ENCODE data around the gene AHCYL2. TPM values are rescaled to one million over a fixed set of nuclear protein-coding genes. Genes with fewer than 3 reads are reported as not detected.

The AHCYL2 gene
- total RNA-seq, 6 experiments from 2014 or later, result 6.8 to 12.4 (median 8.8) TPM

- H3K27me3 Mint-ChIP-seq (ENCODE audit: insufficient read depth), result no peaks in the 10 kb centered on the region
- H3K4me1 Mint-ChIP-seq (ENCODE audit: low read depth), result no peaks in the 10 kb centered on the region
- DNase-seq, result no peak
- H3K36me3 Mint-ChIP-seq (ENCODE audit: low read depth), result peaks cover 19% of the 10 kb centered on the region
- no peak overlapping the region for H3K4me3 Mint-ChIP-seq
- H3K9me3 Mint-ChIP-seq, result peaks cover 10% of the 10 kb centered on the region
- no peak for TF ChIP-seq CTCF (IDR thresholded peaks at IDR 0.05)
- H3K27ac Mint-ChIP-seq, result no peak overlapping the region
Observed at GRCh38 chr7:129412501-129412900, 187.7 kb downstream of the AHCYL2 start.

GRCh38 chr7:129417073-129417472, 192.2 kb downstream of the AHCYL2 start:
- no peak for DNase-seq
- no peak overlapping the region for H3K27ac Mint-ChIP-seq
- peaks cover 6% of the 10 kb centered on the region for H3K9me3 Mint-ChIP-seq
- no peak overlapping the region for H3K4me3 Mint-ChIP-seq
- no peaks in the 10 kb centered on the region for H3K4me1 Mint-ChIP-seq (ENCODE audit: low read depth)
- no peaks in the 10 kb centered on the region for H3K27me3 Mint-ChIP-seq (ENCODE audit: insufficient read depth)
- peaks cover 15% of the 10 kb centered on the region for H3K36me3 Mint-ChIP-seq (ENCODE audit: low read depth)
- TF ChIP-seq CTCF (IDR thresholded peaks at IDR 0.05), result no peak

GRCh38 chr7:129421717-129422250, 197.0 kb downstream of the AHCYL2 start:
- no peaks in the 10 kb centered on the region; the same call in 1 of the 2 replicates for H3K27me3 Mint-ChIP-seq (ENCODE audit: insufficient read depth)
- H3K36me3 Mint-ChIP-seq (ENCODE audit: low read depth), result no peaks in the 10 kb centered on the region
- TF ChIP-seq CTCF (IDR thresholded peaks at IDR 0.05), result no peak

GRCh38 chr7:129422727-129423126, 197.9 kb downstream of the AHCYL2 start:
- Mint-ChIP-seq H3K4me1 (ENCODE audit: low read depth) (peaks cover 7% of the 10 kb centered on the region; the same call in 1 of the 2 replicates), H3K9me3 (no peaks in the 10 kb centered on the region), H3K27me3 (ENCODE audit: insufficient read depth) (no peaks in the 10 kb centered on the region; the same call in 1 of the 2 replicates), H3K4me3 (no peak overlapping the region), H3K27ac (no peak overlapping the region), H3K36me3 (ENCODE audit: low read depth) (no peaks in the 10 kb centered on the region)
- DNase-seq, result no peak
- TF ChIP-seq CTCF (IDR thresholded peaks at IDR 0.05), result no peak

More at GRCh38 chr7:129421717-129422250, 197.0 kb downstream of the AHCYL2 start:
- Mint-ChIP-seq H3K4me3 (no peak overlapping the region), H3K27ac (no peak overlapping the region), H3K4me1 (ENCODE audit: low read depth) (peaks cover 7% of the 10 kb centered on the region; the same call in 1 of the 2 replicates), H3K9me3 (no peaks in the 10 kb centered on the region)
- DNase-seq, result no peak

- no peak for TF ChIP-seq CTCF (IDR thresholded peaks at IDR 0.05)
- no peak for DNase-seq
- Mint-ChIP-seq H3K9me3 (no peaks in the 10 kb centered on the region), H3K27ac (no peak overlapping the region), H3K4me1 (ENCODE audit: low read depth) (peaks cover 7% of the 10 kb centered on the region; the same call in 1 of the 2 replicates), H3K36me3 (ENCODE audit: low read depth) (peaks cover 6% of the 10 kb centered on the region; the same call in 1 of the 2 replicates), H3K27me3 (ENCODE audit: insufficient read depth) (no peaks in the 10 kb centered on the region; the same call in 1 of the 2 replicates), H3K4me3 (no peak overlapping the region)
Observed at GRCh38 chr7:129423700-129424410, 199.0 kb downstream of the AHCYL2 start.
